ENCODE data around the gene DUOX1. TPM values are rescaled to one million over a fixed set of nuclear protein-coding genes. Genes with fewer than 3 reads are reported as not detected.

Gene DUOX1
- total RNA-seq, 3 donors from 2014 or later (not counting 1 experiment from before 2014, with no cell fraction given), result 0.20 TPM; not detected in 2

DNA sequence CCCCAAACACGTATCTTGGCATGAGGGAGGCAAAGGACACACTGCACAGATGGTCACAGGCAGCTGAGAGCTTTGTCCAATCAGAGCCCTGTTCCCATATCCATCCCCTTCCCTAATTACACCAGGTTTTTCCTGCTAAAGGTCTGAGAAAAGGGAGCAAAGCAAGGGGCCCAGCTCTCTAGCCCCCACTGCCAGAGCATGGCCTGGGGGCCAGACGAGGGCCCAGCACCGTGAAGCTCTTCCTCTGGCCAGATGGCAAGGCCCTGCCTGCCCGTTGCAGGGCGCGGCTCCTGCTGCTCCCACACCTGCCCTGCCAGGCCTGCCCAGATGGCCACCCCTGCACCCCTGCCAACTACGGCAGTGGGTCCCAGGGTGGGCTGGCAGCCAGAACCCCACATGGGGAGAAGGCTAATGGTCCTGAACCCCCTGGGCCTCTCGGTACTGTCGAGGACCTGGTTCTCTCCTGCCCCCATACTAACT lies 54.8 kb downstream of the DUOX1 start:
- no peaks in the 10 kb centered on the region for H3K9me3 ChIP-seq (ENCODE audit: control insufficient read depth, insufficient read depth, low read length)
- DNase-seq (no peak), ATAC-seq (no peak)
- Mint-ChIP-seq H3K4me1 (peaks cover 39 to 49% of the 10 kb centered on the region in 2 donors), H3K27me3 (ENCODE audit: low read depth in 2 of 2) (peaks cover 16 to 22% of the 10 kb centered on the region in 2 donors), H3K36me3 (no peaks in the 10 kb centered on the region), H3K9me3 (no peaks in the 10 kb centered on the region), H3K4me3 (no peak overlapping the region), H3K27ac (no peak overlapping the region)
- WGBS (ENCODE audit: insufficient coverage), result 86% methylated on average over 9 of the region's 9 CpGs
- H3K36me3 ChIP-seq (ENCODE audit: control insufficient read depth, insufficient read depth, low read length), result no peaks in the 10 kb centered on the region
- peaks cover 12% of the 10 kb centered on the region for H3K27me3 ChIP-seq (ENCODE audit: control insufficient read depth, insufficient read depth, low read length)
- H3K4me1 ChIP-seq (ENCODE audit: control insufficient read depth, insufficient read depth, low read length), result peaks cover 38% of the 10 kb centered on the region
- intact Hi-C loops (cut with micrococcal nuclease), result no loop called here
- H3K4me3 ChIP-seq (ENCODE audit: low read length), result no peak overlapping the region
- TF ChIP-seq, protein P1, sequence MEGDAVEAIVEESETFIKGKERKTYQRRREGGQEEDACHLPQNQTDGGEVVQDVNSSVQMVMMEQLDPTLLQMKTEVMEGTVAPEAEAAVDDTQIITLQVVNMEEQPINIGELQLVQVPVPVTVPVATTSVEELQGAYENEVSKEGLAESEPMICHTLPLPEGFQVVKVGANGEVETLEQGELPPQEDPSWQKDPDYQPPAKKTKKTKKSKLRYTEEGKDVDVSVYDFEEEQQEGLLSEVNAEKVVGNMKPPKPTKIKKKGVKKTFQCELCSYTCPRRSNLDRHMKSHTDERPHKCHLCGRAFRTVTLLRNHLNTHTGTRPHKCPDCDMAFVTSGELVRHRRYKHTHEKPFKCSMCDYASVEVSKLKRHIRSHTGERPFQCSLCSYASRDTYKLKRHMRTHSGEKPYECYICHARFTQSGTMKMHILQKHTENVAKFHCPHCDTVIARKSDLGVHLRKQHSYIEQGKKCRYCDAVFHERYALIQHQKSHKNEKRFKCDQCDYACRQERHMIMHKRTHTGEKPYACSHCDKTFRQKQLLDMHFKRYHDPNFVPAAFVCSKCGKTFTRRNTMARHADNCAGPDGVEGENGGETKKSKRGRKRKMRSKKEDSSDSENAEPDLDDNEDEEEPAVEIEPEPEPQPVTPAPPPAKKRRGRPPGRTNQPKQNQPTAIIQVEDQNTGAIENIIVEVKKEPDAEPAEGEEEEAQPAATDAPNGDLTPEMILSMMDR (IDR thresholded peaks at IDR 0.05), result no peak
- no peak overlapping the region for H3K27ac ChIP-seq (ENCODE audit: low read length)

DNA sequence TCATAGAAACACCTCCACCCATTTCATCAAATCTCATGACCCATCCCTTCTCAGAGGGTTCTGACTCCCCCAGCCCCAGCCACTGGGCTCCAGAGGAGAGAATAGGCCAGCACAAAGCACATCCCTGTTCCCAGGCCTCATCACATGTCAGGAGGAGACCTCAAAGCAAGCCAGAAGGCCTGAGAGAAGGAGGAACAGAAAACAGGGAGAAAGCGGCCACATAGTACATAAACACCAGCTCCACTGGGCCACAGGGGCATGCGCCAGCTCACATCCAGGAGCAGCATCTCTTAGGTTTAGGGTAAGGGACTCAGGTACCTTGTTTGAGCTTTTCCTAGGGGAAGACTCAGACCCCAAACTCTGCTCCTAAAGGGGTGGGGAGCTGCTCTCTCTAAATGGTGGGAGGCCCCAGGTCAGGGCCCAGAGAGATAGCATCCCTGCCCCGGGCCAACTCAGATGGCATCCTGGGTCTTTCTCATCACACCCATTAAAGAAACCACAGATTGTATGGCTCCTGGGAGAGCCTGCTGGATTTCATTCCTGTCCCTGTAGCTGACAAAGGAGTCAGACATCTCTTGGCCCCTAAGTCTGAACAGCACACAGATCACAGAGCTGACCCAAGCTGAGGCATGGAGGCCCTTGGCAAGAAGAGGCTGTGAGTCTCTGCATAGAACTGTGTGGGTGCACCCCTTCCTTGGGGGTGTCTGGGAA lies 55.4 kb downstream of the DUOX1 start:
- peaks cover 33 to 43% of the 10 kb centered on the region in 2 donors for H3K4me1 Mint-ChIP-seq
- H3K36me3 Mint-ChIP-seq, result no peaks in the 10 kb centered on the region
- H3K4me1 ChIP-seq (ENCODE audit: control insufficient read depth, insufficient read depth, low read length), result peaks cover 32% of the 10 kb centered on the region
- no peaks in the 10 kb centered on the region for H3K9me3 ChIP-seq (ENCODE audit: control insufficient read depth, insufficient read depth, low read length)
- H3K4me3 ChIP-seq (ENCODE audit: low read length), result no peak overlapping the region
- peaks cover 22 to 26% of the 10 kb centered on the region in 2 donors for H3K27me3 Mint-ChIP-seq (ENCODE audit: low read depth in 2 of 2)
- H3K27ac ChIP-seq (ENCODE audit: low read length), result no peak overlapping the region
- no peak overlapping the region for H3K27ac Mint-ChIP-seq
- peaks cover 15% of the 10 kb centered on the region for H3K27me3 ChIP-seq (ENCODE audit: control insufficient read depth, insufficient read depth, low read length)
- H3K4me3 Mint-ChIP-seq, result peak overlapping the region; percentile 88
- TF ChIP-seq, protein P1 (IDR thresholded peaks at IDR 0.05), result no peak
- intact Hi-C loops (cut with micrococcal nuclease), result no loop called here
- no peaks in the 10 kb centered on the region for H3K36me3 ChIP-seq (ENCODE audit: control insufficient read depth, insufficient read depth, low read length)
- no peaks in the 10 kb centered on the region for H3K9me3 Mint-ChIP-seq
- 83% methylated on average over 3 of the region's 3 CpGs for WGBS (ENCODE audit: insufficient coverage)
- DNase-seq (no peak), ATAC-seq (no peak)

DNA sequence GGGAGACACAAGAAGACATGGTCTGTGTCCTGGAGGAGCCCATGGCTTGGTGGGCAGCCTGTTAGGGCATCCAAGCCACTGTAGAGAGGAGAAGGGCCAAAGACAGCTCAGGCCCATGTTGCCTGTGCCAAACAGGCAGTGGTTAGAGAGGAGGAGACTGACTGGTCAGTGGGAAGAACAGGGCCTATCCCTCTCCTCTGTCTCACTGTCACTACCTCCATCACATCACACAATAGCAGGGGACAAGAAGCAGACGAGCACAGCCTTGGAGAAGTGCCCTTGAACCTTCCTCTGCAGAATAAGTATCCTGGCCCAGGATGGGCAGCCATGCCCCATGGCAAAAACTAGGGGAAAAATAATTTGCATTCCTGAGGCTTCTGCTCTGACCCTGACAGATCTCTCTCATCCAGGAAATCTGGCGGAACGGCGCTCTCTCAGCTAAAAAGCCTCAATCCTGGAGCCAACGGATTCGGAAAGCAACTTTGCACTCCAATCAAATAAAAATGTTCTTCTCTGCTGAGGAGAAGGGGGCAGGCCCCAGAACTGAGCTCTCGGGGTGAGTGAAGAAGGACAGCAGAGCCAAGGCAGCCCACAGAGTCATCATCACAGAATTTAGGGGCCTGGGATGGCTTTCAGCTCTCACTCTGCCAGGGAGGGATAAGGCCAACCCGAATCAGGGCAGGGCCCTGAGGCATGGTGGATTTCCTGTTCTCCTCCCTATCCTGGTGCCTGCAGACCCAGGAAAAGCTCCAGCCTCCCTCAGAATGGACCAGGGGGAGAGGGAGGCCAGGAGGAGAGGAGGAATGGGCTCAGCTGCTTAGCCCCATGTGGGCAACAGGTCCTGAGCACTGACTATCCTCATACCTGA lies 56.3 kb downstream of the DUOX1 start:
- no peak for ATAC-seq
- TF ChIP-seq, protein P1 (IDR thresholded peaks at IDR 0.05), result no peak
- Histone ChIP-seq H3K27me3 (ENCODE audit: control insufficient read depth, insufficient read depth, low read length) (peaks cover 15% of the 10 kb centered on the region), H3K36me3 (ENCODE audit: control insufficient read depth, insufficient read depth, low read length) (no peaks in the 10 kb centered on the region), H3K4me1 (ENCODE audit: control insufficient read depth, insufficient read depth, low read length) (peaks cover 23% of the 10 kb centered on the region), H3K9me3 (ENCODE audit: control insufficient read depth, insufficient read depth, low read length) (no peaks in the 10 kb centered on the region), H3K27ac (ENCODE audit: low read length) (no peak overlapping the region), H3K4me3 (ENCODE audit: low read length) (no peak overlapping the region)
- 89% methylated on average over 8 of the region's 8 CpGs for WGBS (ENCODE audit: insufficient coverage)
- no peak for DNase-seq
- H3K9me3 Mint-ChIP-seq, result no peaks in the 10 kb centered on the region
- peak overlapping the region; percentile 53 to 71 for H3K27ac Mint-ChIP-seq
- H3K27me3 Mint-ChIP-seq (ENCODE audit: low read depth in 2 of 2), result peaks cover 26 to 32% of the 10 kb centered on the region in 2 donors
- intact Hi-C loops (cut with micrococcal nuclease), result no loop called here
- H3K4me3 Mint-ChIP-seq, result peak overlapping the region; percentile 88
- H3K36me3 Mint-ChIP-seq, result no peaks in the 10 kb centered on the region
- peaks cover 24 to 34% of the 10 kb centered on the region in 2 donors for H3K4me1 Mint-ChIP-seq

Measured in natural killer cell (primary cell).